GM10266 (cell line): Measurements from ENCODE around the gene JARID2.

Experiments used
- DNase-seq: peaks from one replicate; pipeline ENCODE4 v3.0.0; 2012; ENCODE audit errors: extremely low spot score
- CTCF ChIP-seq: IDR thresholded peaks from 2 replicates; pipeline ENCODE4 v1.5.1; 2012; ENCODE audit warnings: mild to moderate bottlenecking, low read depth; ENCODE audit not compliant: control insufficient read depth, insufficient read depth; ENCODE audit errors: missing control alignments

Gene JARID2

DNA sequence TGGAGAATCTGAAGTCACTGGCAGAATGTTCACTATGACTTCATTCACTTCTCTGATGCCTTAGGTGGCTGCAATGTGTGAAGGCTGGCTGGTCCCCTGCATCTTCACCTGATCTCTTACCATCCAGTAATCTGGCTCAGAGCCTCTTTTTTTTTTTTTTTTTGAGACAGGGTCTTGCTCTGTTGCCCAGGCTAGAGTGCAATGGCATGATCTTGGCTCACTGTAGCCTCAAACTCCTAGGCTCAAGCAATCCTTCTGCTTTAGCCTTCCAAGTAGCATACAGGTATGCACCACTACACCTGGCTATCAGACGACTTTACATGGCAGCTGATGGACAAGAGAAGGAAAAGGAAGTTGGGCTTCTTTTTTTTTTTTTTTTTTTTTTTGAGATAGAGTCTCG lies 25.8 kb upstream of the JARID2 start:
- no peak for TF ChIP-seq CTCF
- no peak for DNase-seq

DNA sequence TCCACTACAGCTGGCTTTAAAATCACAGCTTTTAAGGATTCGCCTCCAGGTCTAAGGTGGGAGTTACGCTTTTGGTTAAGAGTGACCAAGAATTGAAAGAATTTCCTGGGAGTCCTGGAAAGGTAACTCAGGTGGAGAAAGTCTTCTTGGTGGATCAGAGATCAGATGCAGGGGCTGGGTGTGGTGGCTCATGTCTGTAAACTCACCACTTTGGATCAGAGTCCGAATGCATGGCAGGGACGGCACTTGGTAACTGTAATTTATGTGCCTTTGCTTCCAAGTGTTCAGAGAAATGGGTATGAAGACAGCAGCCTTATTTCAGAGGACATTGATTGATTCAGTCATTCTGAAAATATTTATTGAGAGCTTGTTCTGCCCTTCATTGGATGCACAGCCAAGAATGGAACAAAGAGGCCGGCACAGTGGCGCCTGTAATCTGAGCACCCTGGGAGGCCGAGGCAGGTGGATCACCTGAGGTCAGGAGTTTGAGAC lies 18.0 kb upstream of the JARID2 start:
- no peak for TF ChIP-seq CTCF
- DNase-seq, result no peak

- no peak for DNase-seq
- TF ChIP-seq CTCF, result no peak
Observed at GRCh38 chr6:15230827-15231226, 15.0 kb upstream of the JARID2 start.

GRCh38 chr6:15232836-15233510 lies 12.9 kb upstream of the JARID2 start:
- TF ChIP-seq CTCF, result no peak
- DNase-seq, result no peak

GRCh38 chr6:15234068-15234758 lies 11.7 kb upstream of the JARID2 start:
- TF ChIP-seq CTCF, result no peak
- DNase-seq, result no peak

DNA sequence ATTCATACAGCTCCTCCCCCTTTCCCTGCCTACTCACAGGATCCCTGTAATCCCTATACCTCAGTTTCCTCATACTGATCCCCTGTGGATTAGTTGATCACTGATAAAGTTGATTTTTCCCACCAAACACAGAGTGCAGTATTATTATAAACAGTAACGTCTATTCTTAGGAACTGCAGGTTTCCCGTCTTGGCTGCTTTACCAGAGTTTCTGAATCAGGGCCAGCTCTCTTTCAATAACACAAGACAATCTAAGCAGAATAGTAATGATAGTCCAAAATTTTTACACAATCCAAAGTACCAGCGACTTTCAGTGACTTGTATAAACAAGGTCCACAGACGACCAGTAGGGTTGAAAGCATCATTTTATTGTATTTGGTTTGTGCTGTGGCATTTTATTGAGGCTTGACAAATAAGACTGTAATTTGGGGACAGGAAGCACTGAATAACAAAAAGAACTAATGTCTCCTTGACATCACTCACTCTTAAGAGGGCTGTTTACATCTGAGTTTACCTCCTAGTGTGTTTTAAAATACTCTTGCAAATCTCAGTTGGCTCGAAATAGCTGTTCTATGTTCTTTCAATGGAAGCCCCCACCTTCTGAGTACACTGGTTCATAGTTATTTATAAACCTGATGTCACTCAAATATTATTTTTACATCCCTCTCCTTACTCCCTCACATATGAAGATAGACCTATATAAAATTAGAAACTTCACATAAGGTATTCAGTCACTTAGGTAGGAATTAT lies 6.1 kb upstream of the JARID2 start:
- DNase-seq, result no peak

More for the DNA sequence above, 6.1 kb upstream of the JARID2 start:
- TF ChIP-seq CTCF, result no peak
